GM12891 (cell line): ENCODE data around the gene F12.
A peak's percentile ranks its signal among the peaks of the same experiment; 100 is the strongest.
"Not testable (repeated sequence)": the region's sequence is repeated elsewhere in the genome, so short reads cannot be mapped to it uniquely, and the experiment has no call there.

ENCODE experiments used
- DNase-seq: peaks from one replicate; pipeline ENCODE4 v3.0.0; 2011; ENCODE audit warnings: low spot score; ENCODE audit not compliant: insufficient read length
- FAIRE-seq: peaks from 2 replicates; lab custom pipeline; 2011; peaks lifted over from hg19 to GRCh38; lab: Jason Lieb, UNC
- PAX5 ChIP-seq: IDR thresholded peaks from 2 replicates; pipeline ENCODE4 v1.6.1; 2011; ENCODE audit warnings: low read length, moderate library complexity, mild to moderate bottlenecking; ENCODE audit not compliant: insufficient read depth, severe bottlenecking
- POLR2A ChIP-seq: IDR thresholded peaks from 2 replicates; pipeline ENCODE4 v1.6.1; 2011; ENCODE audit warnings: low read depth, low read length, control low read depth
- POLR2AphosphoS5 ChIP-seq: IDR thresholded peaks from 2 replicates; pipeline ENCODE4 v1.6.1; 2011; ENCODE audit warnings: low read depth, low read length, control low read depth
- POU2F2 ChIP-seq: IDR thresholded peaks from 2 replicates; pipeline ENCODE4 v1.6.1; 2011; ENCODE audit warnings: low read depth, mild to moderate bottlenecking, control low read depth, low read length, moderate library complexity
- SPI1 ChIP-seq: IDR thresholded peaks from 2 replicates; pipeline ENCODE4 v1.6.1; 2011; ENCODE audit warnings: low read depth, low read length, control low read depth
- TAF1 ChIP-seq: IDR thresholded peaks from 2 replicates; pipeline ENCODE4 v1.6.1; 2011; ENCODE audit warnings: low read depth, low read length, control low read depth

Gene F12

GRCh38 chr5:177425801-177426565 lies 16.6 kb upstream of the F12 start:
- DNase-seq: peak; percentile 94
- peak; percentile 94 for FAIRE-seq
- TF ChIP-seq TAF1 (peak; percentile 73), POLR2AphosphoS5 (peak; percentile 88; the same call in 1 of the 2 replicates), PAX5 (no peak), POLR2A (peak; percentile 92)

GRCh38 chr5:177425196-177425800 lies 15.9 kb upstream of the F12 start:
- FAIRE-seq (no peak), DNase-seq (no peak)
- TF ChIP-seq PAX5 (no peak), TAF1 (no peak), POU2F2 (no peak), POLR2A (no peak), POLR2AphosphoS5 (no peak), SPI1 (no peak)

- TF ChIP-seq POLR2AphosphoS5: no peak
- no peak for TF ChIP-seq POLR2A
- TF ChIP-seq SPI1: no peak
- no peak for TF ChIP-seq TAF1
- TF ChIP-seq POU2F2: no peak
- no peak for TF ChIP-seq PAX5
- DNase-seq (no peak), FAIRE-seq (no peak)
Observed at GRCh38 chr5:177423671-177424070, 14.3 kb upstream of the F12 start.

GRCh38 chr5:177421062-177421798 lies 11.9 kb upstream of the F12 start:
- DNase-seq (no peak), FAIRE-seq (no peak)
- TF ChIP-seq TAF1: no peak
- no peak for TF ChIP-seq POLR2AphosphoS5
- no peak for TF ChIP-seq SPI1

- not testable (repeated sequence) for DNase-seq, FAIRE-seq
Observed at GRCh38 chr5:177420472-177420871, 11.1 kb upstream of the F12 start.

- FAIRE-seq (no peak), DNase-seq (no peak)
- no peak for TF ChIP-seq TAF1
- TF ChIP-seq PAX5: no peak
- TF ChIP-seq POLR2A: no peak
- no peak for TF ChIP-seq SPI1
- no peak for TF ChIP-seq POLR2AphosphoS5
- no peak for TF ChIP-seq POU2F2
Observed at GRCh38 chr5:177419046-177419445, 9.7 kb upstream of the F12 start.

DNA sequence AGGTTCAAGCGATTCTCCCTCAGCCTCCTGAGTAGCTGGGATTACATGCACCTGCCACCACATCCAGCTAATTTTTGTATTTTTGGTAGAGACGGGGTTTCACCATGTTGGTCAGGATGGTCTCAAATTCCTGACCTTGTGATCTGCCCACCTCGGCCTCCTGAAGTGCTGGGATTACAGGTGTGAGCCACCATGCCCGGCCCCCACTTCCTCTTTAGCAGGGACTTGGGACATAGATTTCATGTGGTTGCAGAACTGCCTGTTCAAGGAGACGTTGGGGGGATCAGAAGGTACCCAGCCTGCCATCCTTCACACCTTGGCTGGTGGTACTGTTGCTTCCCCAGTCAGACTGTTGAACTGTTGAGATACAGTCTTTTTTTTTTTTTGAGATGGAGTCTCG lies 7.7 kb upstream of the F12 start:
- not testable (repeated sequence) for FAIRE-seq

DNA sequence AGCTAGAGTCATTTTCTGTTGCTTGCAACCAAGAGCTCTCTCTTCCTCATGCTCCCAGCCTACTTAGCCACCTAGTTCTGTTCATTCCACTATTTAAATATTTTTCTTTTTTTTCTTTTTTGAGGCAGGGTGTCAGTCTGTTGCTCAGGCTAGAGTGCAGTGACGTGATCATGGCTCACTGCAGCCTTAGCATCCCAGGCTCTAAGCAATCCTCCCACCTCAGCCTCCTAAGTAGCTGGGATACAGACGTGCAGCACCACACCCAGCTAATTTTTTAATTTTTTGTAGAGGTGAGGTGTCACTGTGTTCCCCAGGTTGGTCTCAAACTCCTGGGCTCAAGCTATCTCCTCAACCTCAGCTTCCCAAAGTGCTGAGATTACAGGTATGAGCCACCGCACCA lies 5.1 kb upstream of the F12 start:
- FAIRE-seq (no peak), DNase-seq (no peak)
- TF ChIP-seq PAX5 (no peak), POLR2A (no peak), POU2F2 (no peak), SPI1 (no peak), POLR2AphosphoS5 (no peak), TAF1 (no peak)

More for the DNA sequence above, 7.7 kb upstream of the F12 start:
- DNase-seq: not testable (repeated sequence)

- FAIRE-seq: peak; percentile 93
- no peak for DNase-seq
- TF ChIP-seq SPI1 (peak; percentile 65), POLR2A (no peak)
Observed at GRCh38 chr5:177412603-177413233, 3.4 kb upstream of the F12 start.

GRCh38 chr5:177410575-177410974 lies 1.2 kb upstream of the F12 start:
- FAIRE-seq (peak; percentile 35), DNase-seq (no peak)
- TF ChIP-seq POLR2A: no peak
- no peak for TF ChIP-seq SPI1
- no peak for TF ChIP-seq PAX5
- no peak for TF ChIP-seq POU2F2
- TF ChIP-seq TAF1: no peak
- no peak for TF ChIP-seq POLR2AphosphoS5
